Testis (tissue), 3 donors: ENCODE measurements around the gene GAD2. TPM values are rescaled to one million over a fixed set of nuclear protein-coding genes. Genes with fewer than 3 reads are reported as not detected.

Experiments used
- DNase-seq: peaks from one replicate; pipeline ENCODE4 v3.0.0-alpha.2; 2019
- H3K27ac ChIP-seq, 2 donors: fragments of 200-600 bp; sonication (generic); one replicate each; pipeline ENCODE4 v1.5.1; 2019
- H3K27me3 ChIP-seq: fragments of 200-600 bp; sonication (generic); one replicate; pipeline ENCODE4 v1.5.1; 2019
- H3K36me3 ChIP-seq: fragments of 200-600 bp; sonication (generic); one replicate; pipeline ENCODE4 v1.5.1; 2017; ENCODE audit warnings: low read depth; ENCODE audit errors: missing control alignments
- H3K4me1 ChIP-seq: fragments of 200-600 bp; sonication (generic); one replicate; pipeline ENCODE4 v1.5.1; 2019
- H3K4me3 ChIP-seq, 2 donors: fragments of 200-600 bp; sonication (generic); one replicate each; pipeline ENCODE4 v1.5.1; 2017 to 2019
- H3K9me3 ChIP-seq: fragments of 200-600 bp; sonication (generic); one replicate; pipeline ENCODE4 v1.5.1; 2017
- POLR2A ChIP-seq: fragments of 450-650 bp; IDR thresholded peaks from one replicate; pipeline ENCODE4 v1.6.1; 2017; ENCODE audit warnings: antibody characterized with exemption, mild to moderate bottlenecking, moderate library complexity
- WGBS, 2 donors: methylation state at CpG; one replicate each; pipeline ENCODE4 v1.1.5; 2018; 5-methylcytosine and 5-hydroxymethylcytosine counted together
- intact Hi-C: fragments of 100-400 bp; cut with DNase I; formaldehyde crosslinking; loops from one replicate; pipeline ENCODE4 v1.15.1; 2023; ENCODE audit warnings: low total_unique reads
- polyA plus RNA-seq: library from polyadenylated mRNA; stranded (reverse); fragments of 350-450 nt; fragmentation: Illumina TruSeq; extraction: RNeasy Lipid Tissue Mini Kit (QIAGEN cat#74804); gene quantifications from one replicate; pipeline ENCODE4 v1.2.3, GENCODE V29; 2014; ENCODE audit warnings: low read depth, low replicate concordance; ENCODE audit not compliant: insufficient read depth
- total RNA-seq, 2 donors: library from RNA; depleted of rRNA; stranded (reverse); fragments of >200 nt; gene quantifications; one replicate each; pipeline ENCODE4 v1.2.3, GENCODE V29; 2016
- TF ChIP-seq, protein P1 (sequence below), 3 experiments: fragments of 450-650 bp in 2 of 3; fragments of 200-600 bp in 1 of 3; sonication (generic) in 1 of 3; IDR thresholded peaks; one replicate each; pipeline ENCODE4 v1.5.1; 2016 to 2019; ENCODE audit warnings: antibody characterized with exemption in 3 of 3, mild to moderate bottlenecking in 2 of 3, moderate library complexity in 1 of 3

The GAD2 gene
- total and polyA plus RNA-seq, 3 donors from 2014 or later, result 0.66 to 2.2 (median 1.0) TPM

DNA sequence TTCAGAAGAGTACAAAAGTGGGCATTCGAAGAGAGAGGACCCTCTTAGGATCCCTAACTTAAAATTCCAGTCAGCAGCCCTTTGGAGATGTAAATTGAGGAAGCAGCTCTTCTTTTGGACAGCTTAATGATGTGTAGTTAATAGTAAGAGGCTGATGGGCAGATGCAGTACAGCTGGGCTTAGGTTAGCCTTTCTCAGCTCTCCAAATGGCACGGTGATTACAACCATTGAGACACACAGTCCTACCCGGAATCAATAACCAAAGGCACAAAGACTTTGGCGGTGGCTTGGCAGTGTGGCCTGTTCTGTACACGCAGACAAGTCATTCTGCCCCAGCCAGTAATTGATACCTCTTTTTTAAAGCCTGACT lies 26.8 kb downstream of the GAD2 start:
- TF ChIP-seq, protein P1, sequence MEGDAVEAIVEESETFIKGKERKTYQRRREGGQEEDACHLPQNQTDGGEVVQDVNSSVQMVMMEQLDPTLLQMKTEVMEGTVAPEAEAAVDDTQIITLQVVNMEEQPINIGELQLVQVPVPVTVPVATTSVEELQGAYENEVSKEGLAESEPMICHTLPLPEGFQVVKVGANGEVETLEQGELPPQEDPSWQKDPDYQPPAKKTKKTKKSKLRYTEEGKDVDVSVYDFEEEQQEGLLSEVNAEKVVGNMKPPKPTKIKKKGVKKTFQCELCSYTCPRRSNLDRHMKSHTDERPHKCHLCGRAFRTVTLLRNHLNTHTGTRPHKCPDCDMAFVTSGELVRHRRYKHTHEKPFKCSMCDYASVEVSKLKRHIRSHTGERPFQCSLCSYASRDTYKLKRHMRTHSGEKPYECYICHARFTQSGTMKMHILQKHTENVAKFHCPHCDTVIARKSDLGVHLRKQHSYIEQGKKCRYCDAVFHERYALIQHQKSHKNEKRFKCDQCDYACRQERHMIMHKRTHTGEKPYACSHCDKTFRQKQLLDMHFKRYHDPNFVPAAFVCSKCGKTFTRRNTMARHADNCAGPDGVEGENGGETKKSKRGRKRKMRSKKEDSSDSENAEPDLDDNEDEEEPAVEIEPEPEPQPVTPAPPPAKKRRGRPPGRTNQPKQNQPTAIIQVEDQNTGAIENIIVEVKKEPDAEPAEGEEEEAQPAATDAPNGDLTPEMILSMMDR (IDR thresholded peaks at IDR 0.05), result no peak
- intact Hi-C loops, result no loop called here
- Histone ChIP-seq H3K4me3 (no peak overlapping the region), H3K27me3 (no peaks in the 10 kb centered on the region), H3K4me1 (no peaks in the 10 kb centered on the region), H3K36me3 (no peaks in the 10 kb centered on the region), H3K9me3 (no peaks in the 10 kb centered on the region), H3K27ac (no peak overlapping the region)
- DNase-seq, result no peak
- 56 to 69% methylated on average over 4 to 5 of the region's 5 CpGs for whole genome bisulfite sequencing, 2 donors

DNA sequence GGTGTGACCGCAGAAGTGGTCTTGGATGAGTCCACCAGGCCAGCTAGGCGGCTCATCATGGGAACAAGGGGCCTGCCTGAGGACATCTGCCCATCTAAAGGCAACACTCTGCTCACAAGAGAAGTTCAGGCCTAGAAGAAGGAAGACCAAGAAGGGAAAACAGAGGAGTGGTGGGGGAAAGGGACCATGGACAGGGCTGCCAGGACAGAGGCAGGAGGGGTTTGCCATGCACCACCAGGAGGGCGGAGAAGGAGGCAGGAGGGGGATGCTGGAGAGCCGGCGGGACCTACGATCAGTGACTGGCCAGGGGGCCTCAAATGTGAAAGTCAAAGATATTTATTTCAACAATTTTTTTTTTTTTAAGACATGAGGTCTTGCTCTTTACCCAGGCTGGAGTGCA lies 33.1 kb downstream of the GAD2 start:
- H3K27ac ChIP-seq, result no peak overlapping the region
- no peaks in the 10 kb centered on the region for H3K36me3 ChIP-seq
- H3K4me3 ChIP-seq, result no peak overlapping the region
- H3K27me3 ChIP-seq, result no peaks in the 10 kb centered on the region
- H3K4me1 ChIP-seq, result no peaks in the 10 kb centered on the region
- no peak for DNase-seq
- no peaks in the 10 kb centered on the region for H3K9me3 ChIP-seq
- 68 to 77% methylated on average over 6 of the region's 6 CpGs for WGBS, 2 donors
- no peak for TF ChIP-seq POLR2A
- TF ChIP-seq, protein P1 (IDR thresholded peaks at IDR 0.05), result no peak
- intact Hi-C loops, result no loop called here

DNA sequence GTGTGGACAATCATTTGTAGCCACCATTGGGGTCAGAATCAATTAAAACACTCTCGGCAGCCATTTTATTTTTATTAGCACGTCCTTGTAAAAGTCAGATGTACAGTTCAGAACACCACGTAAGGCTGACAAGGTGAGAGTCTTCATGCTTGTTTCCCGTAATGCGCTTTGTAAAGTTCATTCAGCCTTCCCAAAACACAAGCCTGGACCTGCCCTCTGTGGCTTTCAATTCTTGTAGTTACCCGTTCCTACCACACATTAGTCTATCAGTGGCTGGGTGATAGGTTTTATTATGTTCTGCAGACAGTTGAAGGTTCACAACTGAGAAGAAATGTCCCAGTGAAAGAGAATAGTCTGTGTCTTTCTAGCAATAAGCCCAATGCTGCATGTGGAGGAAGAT lies 35.4 kb downstream of the GAD2 start:
- Histone ChIP-seq H3K4me1 (no peaks in the 10 kb centered on the region), H3K36me3 (no peaks in the 10 kb centered on the region), H3K27me3 (no peaks in the 10 kb centered on the region), H3K4me3 (no peak overlapping the region), H3K9me3 (no peaks in the 10 kb centered on the region), H3K27ac (no peak overlapping the region)
- DNase-seq, result no peak
- TF ChIP-seq, protein P1 (IDR thresholded peaks at IDR 0.05), result no peak
- no peak for TF ChIP-seq POLR2A
- intact Hi-C loops, result no loop called here
- 90 to 93% methylated on average over 6 of the region's 6 CpGs for WGBS, 2 donors

DNA sequence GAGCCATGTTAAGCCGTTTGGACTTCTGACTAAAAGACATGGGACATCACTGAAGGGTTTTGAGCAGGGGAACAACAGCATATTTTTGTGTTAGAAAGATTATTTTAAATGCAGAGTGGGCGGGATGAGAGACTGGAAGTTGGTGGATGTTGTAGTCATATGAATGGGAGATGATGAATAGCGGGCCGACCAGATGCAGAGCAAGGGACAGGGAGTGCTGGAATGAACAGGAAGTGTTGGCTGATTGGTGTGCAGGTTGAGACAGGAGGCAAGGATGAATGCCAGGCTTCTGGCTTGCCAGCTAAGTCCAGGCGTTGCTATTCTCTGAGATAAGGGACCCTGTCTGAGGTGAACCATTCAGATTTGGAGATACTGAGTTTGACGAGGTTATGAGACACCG lies 38.0 kb downstream of the GAD2 start:
- Histone ChIP-seq H3K27ac (no peak overlapping the region), H3K4me3 (no peak overlapping the region), H3K36me3 (no peaks in the 10 kb centered on the region), H3K9me3 (no peaks in the 10 kb centered on the region), H3K4me1 (no peaks in the 10 kb centered on the region), H3K27me3 (no peaks in the 10 kb centered on the region)
- WGBS, 2 donors, result 79 to 82% methylated on average over 7 of the region's 7 CpGs
- intact Hi-C loops, result no loop called here
- TF ChIP-seq, protein P1 (IDR thresholded peaks at IDR 0.05), result no peak
- TF ChIP-seq POLR2A, result no peak
- no peak for DNase-seq

DNA sequence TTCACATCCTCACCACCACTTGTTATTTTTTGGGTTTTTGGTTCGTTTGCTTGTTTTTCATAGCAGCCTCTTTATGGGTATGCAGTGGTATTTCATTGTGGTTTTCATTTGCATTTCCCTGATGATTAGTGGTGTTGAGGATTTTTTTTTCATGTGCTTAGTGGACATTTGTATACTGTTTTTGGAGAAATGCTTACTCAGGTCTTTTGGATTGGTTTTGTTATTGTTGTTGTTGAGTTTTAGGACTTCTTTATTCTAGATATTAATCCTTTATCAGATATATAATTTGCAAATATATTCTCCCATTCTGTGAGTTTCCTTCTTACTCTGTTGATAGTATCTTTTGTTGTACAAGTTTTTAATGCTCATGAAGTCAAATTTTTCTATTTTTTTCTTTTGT lies 42.8 kb downstream of the GAD2 start:
- H3K9me3 ChIP-seq, result no peaks in the 10 kb centered on the region
- no peaks in the 10 kb centered on the region for H3K36me3 ChIP-seq
- H3K27ac ChIP-seq, result no peak overlapping the region
- intact Hi-C loops, result no loop called here
- TF ChIP-seq, protein P1 (IDR thresholded peaks at IDR 0.05), result no peak
- TF ChIP-seq POLR2A, result no peak
- no peaks in the 10 kb centered on the region for H3K27me3 ChIP-seq
- no peak overlapping the region for H3K4me3 ChIP-seq
- DNase-seq, result no peak
- 62 to 81% methylated on average over 1 of the region's 1 CpG for WGBS, 2 donors
- H3K4me1 ChIP-seq, result no peaks in the 10 kb centered on the region
